Hematopoietic multipotent progenitor cell treated with erythropoietin and hydrocortisone succinate and interleukin-3 and kit ligand, for 15 days (in vitro differentiated cells): ENCODE results near the gene DYNC1I1.

ENCODE experiments used
- DNase-seq: peaks from one replicate; pipeline ENCODE4 v3.0.0-alpha.2; 2015; ENCODE audit warnings: low spot score

The DYNC1I1 gene

DNA sequence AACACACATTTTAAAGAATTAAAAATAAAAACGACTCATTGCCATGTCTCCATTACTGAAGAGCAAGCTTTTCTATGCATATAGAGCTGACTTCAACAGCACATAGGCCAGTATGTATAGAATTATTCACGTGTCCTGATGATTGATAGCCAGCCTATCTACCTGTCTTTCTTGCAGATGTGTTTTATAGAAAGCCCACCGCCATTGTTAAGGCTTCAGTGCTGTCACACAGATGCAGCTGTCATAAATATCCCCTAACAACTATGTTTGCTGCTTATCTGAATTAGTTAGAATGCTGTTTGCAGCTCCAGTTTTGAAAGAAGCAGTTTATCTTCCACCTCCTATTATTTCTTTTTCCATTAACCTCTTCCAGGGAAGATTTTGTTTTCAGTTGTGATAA, 313.6 kb downstream of the DYNC1I1 start:
- no peak for DNase-seq

DNA sequence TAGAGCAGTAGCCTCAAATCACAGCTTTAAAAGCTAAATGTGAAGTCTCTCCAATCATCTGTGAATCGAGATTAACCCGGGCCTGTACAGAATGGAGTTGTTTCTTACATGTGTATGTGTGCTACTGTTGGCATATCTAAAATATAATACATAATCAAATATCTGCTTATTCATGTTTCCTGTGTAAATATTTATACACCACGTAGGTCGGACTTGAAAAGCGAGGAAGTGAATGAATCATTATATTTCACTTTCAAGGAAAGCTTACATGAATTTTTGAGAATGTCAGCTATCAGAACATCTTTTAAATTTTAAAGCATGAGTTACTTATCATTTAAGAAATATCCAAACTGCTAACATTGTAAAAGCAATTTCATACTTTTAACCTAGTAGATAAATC, 316.2 kb downstream of the DYNC1I1 start:
- no peak for DNase-seq

DNA sequence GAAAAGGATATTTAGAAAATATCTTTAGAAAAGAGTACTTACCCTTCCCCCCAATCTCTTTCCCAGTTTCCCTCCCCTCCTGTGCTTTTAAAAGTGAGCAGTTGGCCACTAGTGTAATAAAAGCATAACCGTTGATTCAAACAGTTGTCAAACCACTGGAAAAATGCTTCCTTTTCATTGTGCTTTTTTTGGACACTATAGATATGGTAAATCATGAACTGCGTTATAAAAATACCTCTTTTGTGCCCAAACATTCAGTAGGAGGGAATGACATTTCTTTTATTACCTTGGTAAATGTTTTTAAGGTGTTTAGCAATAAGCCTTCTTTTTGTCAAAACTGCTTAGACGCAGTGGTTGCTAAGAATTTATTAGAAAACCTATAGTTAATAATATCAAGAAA, 317.2 kb downstream of the DYNC1I1 start:
- DNase-seq = no peak

DNA sequence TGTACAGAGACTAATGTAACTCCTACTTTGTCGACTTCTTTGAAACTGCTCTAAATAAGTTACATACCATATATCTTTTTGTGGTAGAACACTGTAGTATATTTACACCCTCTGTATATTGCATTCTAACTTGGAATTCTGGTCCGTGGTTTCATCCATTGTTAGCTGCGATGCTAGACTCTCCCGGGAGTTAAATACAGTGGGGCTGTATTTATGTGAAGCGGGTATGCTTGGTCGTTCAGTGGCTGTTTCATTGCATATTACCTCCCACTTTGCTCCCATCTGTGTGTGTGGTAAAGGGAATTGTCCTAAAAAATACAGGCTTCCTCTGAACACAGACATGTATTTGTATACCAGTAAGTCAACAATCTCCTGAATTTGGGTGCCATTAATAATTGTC, 318.4 kb downstream of the DYNC1I1 start:
- DNase-seq = no peak

DNA sequence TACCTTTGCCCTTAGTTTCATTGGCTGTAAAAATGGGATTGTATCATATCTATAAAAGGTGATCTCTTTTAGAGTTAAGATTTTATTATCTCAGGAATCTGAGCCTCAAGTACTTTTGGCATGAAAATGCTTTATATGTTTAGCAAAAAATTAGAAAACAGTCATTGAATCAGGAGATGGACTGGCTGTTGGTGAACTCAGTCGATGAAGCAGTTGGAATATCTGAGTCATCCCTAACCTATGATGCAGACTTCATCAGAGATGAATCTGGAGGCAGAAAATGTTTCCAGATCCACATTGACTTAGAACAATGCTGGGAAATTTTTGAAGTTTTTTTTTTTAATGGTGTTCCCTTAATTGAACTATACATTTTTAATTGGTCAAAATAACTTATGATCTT, 321.1 kb downstream of the DYNC1I1 start:
- no peak for DNase-seq

DNA sequence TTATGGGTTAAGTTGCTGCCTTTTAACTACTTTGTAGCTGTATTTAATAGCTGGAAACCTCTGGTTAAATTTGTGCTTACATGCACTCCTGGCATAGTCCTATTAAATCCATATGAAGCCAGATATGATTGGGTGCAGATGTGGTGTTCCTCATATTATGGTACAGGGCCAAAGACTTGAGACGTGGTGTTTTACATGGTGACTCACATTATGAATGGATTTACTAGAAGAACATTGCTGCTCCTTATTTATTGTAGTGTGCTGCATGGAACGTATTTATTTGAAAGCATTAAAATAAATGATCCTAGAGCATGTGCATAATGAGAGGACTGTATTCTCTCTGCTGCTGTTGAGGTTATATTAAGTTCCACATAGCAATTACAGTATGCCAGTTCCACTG, 325.5 kb downstream of the DYNC1I1 start:
- no peak for DNase-seq

DNA sequence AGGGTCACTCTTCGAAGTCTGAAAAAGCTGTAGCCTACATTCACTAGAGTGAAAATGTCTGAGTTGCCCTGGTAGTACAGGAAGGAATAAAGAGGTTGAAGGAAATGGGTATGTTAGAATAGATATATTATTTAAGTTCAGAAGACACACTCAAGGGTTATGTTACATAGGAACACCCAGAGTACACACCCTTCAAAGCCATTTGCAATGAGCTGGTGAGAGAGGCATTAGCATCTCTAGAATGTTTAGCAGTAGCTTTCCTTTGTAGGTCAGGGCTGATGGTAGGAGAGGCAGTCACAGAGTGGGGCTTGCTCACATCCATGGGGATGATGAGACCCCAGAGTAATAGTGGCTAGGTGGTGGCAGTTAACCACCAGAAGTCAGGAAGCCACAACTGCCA, 328.4 kb downstream of the DYNC1I1 start:
- no peak for DNase-seq

DNA sequence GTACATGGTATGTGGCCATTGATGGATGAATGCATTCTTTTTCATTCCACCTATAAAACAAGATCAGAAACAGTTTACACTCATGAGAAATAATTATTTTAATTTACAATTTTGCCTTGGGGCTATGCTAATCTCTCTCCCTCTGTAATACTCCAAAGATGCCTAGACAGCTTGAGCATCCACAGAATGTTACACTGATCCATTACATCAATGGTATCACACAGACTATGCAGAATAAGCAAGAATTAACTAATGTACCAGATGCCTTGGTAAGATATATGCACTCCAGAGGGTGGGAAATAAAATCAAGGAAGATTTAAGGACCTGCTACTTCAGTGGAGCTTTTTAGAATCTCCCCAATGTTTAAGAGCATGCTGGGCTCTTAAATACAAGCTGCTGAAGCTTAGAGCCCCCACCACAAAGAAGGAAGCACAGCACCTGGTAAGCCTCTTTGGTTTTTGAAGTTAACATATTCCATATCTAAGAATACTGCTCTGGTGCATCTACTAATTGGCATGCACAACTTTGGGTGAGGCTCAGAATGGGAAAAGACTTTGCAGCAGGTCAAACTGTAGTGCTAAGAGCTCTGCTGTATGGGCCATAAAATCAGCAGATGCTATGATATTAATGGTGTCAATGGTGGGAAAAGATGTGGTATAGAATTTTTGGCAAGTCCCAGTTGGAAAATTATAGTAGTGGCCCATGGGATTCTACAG, 329.9 kb downstream of the DYNC1I1 start:
- no peak for DNase-seq

DNA sequence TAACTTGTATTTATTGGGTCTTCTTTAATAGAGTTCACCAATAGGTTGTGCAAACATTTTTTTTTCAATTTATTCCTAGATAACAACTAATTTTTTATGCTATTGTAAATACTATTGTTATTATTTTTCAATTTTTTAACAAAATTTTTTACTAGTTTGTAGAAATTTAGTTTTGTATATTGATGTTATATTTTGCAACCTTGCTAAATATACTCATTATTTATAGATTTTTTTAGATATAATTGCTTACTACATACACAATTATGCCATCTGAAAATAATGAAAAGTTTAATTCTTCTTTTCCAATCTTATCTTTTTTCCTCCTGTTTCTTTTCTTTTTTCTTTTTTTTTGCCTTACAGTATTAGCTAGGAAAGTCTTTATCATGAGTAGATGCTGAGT, 332.6 kb downstream of the DYNC1I1 start:
- no peak for DNase-seq

DNA sequence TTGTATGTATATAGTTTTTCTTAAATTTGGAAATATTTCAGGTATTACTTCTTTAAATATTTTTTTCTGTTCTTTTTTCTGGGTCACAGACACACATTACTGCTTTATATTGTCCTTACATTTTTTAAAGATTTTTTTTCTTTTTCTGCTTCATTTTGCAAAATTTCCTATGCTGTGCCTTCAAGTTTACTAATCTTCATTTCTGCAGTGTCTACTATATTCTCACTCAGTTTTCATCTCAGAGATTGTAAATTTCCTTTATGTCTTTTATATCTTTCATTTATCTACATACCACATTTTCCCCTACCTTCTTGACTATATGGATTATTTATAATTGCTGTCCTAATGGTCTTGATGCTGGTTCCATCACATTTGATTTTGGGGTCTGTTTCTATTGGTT, 339.1 kb downstream of the DYNC1I1 start:
- no peak for DNase-seq

DNA sequence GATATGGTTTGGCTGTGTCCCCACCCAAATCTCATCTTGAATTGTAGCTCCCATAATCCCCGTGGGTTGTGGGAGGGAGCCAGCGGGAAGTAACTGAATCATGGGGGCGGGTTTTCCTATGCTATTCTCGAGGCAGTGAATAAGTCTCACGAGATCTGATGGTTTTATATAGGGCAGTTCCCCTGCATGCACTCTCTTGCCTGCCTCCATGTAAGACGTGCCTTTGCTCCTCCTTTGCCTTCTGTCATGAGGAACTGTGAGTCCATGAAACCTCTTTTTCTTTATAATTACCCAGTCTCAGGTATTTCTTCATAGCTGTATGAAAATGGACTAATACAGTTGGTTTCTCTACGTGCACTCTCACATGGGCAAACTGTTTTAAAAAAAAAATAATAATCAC, 341.8 kb downstream of the DYNC1I1 start:
- no peak for DNase-seq

DNA sequence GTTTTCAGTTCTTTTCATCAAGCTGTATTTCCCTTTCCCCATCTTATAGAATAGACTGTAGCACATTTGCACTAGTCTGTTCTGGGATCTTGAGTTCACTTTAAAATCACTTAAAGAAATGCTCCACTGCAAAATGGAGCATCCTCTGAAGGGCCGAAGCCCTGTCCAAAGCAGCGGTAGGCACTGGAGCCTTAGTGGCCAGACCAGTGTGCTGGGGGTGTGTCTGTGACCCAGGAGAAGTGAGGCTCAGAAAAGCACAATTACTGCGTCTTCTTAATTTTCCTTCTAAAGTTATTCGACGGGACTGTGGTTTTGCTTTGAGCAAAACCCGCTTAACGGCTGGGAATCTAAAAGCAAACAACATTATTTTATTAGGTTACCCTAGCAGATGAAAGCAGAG, 343.8 kb downstream of the DYNC1I1 start:
- DNase-seq = no peak

DNA sequence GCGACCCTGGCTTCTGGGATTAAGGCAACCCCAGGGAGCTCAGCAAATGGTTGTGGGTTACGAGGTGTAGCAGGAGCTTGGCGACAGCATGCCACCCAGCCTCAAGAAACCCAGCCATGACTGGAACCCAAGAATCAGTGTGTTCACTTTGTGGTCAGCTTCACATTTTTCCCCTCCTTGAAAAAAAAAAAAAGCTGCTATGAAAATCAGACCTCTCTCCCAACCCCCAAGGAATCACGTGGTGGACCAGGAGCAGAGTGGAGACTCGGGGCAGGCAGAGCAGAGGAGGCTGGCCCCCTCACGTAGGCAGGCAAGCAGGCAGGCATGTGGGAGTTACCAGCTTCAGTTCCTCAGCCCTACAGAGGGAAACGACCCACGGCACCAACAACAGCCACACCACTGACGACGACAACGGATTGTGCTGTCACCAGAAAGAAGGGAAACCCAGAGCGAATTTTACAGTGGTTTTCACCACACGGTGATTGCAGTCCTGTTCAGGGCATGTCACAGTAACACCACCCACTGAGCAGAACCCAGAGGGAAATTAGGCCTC, 346.2 kb downstream of the DYNC1I1 start:
- no peak for DNase-seq

DNA sequence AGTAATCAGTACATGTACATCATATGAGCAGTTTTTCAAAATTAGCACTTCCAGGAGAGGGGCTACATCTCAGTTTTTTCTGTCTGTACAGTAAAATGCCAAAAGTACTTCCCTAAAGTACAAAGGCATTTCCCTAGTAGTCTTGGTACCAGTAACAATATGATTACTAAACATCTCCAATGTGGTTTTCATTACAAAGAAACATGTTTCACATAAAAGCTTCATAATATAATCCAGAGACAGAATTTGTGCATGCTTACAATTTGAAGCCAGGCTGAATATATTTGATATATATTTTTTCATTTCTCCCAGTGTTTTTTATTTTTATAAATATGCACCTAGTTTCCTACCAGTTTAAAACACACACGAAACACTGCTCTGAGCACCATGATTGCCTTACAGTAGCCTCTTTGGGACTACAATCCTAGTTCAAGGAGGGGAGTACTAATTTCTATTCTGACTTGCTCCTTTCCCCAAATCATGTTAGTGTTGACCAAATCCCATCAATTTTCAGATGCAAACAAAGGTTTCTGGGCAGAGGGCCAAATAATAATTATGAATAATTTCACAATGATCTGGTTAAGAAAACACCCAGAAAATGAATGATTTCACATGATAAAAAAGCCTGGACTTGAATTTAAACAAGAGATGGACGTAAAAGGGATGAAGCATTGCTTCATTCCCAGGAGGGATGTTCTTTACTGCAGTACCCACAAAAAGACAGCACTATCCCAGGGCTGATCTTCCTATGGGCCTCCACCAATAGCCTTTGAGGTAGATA, 348.3 kb downstream of the DYNC1I1 start:
- no peak for DNase-seq

DNA sequence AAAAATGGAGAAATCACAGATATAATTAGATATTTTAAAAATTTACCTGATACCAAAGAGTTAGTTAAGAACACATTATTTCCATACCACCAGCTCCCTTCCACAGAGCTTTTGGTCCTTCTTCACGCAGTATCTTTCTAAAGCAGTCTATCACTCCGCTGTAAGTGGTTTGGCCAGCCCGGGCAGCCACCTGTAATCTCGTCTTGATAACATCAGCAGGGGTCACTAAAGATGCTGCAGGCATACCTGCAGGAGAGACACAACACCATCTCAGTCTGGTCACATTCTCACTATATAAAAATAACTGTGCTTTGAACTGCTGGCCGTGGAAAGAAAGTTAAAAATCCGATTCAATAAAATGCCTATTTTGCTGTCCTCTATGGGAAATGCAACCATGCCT, 349.4 kb downstream of the DYNC1I1 start:
- no peak for DNase-seq

DNA sequence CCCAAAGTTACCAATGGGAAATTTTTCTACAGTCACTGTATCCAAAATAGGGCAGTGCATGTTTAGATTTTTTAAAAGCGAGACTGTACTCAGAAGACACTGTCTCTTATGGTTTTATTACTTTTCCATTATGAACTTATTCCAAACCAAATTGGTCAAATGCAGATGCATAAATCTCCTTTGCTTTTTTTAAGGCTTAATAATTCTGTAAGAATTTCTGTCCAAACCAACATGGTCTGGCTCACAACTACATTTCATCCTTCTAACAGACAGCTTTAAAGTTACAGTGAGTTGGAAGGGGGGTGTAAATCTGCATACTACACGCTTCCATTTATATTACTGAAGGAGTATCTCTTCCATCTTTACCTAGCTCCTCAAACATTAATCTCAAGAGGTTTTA, 350.4 kb downstream of the DYNC1I1 start:
- no peak for DNase-seq

DNA sequence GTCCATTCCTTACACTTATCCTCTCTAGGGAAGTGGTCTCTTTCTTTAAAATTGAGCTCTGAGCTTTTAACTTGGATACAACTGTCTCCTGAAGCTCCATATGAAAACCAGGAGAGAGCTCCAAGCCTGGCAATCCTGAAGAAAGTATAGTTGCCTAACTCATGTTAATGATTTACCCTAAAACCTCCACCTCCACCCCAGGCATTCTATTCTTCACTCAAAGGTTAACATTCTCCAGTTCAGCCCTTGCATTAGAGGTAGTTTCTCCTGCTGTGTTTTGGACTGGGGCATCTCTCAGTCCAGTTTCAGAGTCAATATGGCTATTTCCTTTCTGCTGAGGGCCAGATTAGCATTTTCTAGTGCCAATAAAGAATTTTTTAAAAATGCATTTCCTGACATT, 354.0 kb downstream of the DYNC1I1 start:
- DNase-seq = no peak

DNA sequence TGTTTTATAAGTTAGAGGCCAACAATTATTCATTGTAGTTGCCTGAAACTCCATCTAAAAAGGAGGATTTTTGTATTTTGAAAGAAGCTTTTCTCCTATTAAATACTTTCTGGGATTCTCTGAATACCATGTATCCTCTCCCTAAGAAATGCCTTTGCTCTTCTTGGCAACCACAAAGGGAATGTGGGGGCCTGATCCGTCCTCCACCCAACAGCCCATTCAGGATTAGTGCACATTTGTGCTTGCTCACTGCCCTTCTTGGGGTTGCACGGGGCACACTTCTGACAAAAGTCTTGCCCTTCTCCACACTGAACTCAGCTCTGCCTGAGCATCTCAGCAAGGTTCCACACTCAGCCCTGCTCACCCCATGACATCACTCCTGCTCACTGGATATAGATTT, 355.4 kb downstream of the DYNC1I1 start:
- no peak for DNase-seq

DNA sequence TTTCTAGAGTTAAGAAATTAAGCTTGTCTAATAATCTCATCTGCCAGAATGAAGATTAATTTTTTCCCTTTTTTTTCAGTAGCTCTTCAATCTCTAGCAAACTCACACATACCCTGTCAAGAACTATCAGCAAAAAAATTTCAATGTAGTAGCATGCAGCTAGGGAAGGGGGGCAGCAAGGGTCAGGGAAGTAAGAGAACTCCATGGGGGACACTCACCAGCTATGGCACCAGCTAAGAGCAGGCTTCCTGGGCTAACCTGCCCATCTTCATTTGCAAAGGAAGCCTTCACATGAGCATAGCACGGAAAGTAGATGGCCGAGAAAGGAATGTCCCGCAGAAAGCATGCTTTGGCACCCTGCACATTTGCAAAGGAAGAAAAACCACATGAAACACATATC, 359.2 kb downstream of the DYNC1I1 start:
- no peak for DNase-seq

DNA sequence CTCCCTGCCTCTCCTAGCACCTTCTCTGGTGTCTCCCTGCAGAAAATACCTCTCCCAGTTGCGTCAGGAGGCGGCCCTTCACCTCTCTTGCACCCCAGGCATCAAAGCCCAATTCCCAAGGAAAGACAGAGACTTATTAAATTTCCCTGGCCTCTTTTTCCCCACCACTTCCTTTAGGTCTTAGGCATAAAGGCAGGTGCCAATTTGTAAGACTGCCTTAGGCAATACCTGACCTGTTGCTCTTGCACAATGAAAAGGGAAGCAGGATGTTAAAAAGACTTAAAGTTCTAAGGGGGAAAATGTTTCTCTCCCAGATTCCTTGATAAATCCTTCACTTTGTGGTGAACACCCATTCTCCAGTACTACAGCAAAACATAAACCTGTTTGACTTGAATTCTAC, 362.9 kb downstream of the DYNC1I1 start:
- no peak for DNase-seq

DNA sequence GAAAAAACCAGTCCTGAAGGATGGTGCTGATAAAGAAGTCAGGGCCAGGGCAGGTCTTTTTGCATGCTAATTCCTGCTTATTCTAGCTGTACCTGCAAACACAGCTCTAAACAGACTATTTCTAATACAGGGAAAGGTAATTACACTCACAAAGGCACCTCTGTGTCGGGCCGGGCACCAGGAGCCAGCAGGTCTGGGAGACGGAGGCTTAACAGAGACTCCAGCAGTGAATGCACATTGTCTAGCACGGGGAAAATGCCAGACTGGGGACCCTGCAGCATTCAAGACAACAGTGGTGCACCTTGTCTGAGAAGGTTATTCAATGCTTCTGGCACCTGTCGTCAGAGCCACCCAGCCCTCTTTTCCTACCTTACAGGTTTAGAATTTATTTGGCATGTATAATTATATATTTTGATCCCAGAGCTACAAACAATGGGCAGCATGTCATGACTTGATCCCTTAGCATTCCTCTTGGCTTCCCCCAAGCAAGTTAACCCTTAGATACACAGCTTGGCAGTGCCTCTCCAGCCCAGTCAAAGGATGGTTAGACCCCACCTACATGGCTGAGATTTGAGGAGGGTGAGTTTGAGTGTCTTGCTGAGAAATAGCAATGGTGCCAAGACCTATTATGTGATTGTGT, 364.4 kb downstream of the DYNC1I1 start:
- no peak for DNase-seq

DNA sequence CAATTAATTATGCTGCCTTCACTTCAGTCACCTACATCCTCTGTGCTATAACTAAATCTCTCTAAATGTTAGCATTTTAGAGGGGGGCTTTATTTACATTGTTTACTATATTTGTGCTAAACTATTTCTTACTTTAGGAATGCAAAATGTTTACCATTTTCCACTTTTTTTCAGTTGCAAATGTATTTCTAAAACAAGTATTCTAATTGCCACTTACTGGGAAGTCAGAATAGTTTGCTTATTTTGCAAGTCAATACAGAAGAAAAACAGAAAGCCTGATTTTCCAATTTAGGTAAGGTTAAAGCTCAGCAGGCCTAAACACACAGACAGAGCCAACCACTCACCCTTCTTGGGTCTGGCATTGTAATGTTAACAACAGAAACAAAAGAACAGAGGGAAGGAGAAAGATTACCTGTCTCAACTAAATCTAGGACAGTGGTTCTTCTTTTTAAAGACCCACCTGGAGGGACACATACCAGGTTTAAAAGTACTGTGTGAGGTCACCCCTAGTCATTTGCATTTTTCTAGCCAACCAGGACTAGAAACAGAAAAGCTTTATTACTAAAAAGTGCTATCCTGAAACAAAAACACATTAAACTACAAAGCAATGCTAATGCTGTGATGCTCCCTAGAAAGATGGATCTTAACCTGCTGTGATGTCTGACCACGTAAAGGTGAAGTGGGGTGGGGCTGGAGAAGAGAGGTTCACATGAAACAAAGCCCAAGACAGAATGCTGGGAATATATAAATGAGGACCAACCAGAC, 371.3 kb downstream of the DYNC1I1 start:
- DNase-seq = no peak

DNA sequence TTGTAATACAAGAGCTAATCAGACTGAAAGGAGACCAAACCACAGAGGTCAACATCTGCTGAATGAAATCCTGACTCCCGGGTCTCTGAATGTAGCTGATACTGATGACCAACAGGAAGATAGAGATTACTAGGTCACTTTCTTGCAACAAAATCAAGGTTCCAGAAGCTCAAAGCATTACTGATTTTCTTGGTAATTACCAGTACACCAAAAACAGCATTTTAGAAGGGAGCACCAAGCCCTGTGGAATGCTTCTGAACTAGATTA, 371.8 kb downstream of the DYNC1I1 start:
- DNase-seq = no peak
